Skeletal muscle tissue (tissue), 4 donors: ENCODE measurements around the gene ZNHIT3. TPM values are rescaled to one million over a fixed set of nuclear protein-coding genes. Genes with fewer than 3 reads are reported as not detected.

Source experiments
- H3K27ac ChIP-seq: one replicate; pipeline ENCODE4 v1.7.0; 2013; ENCODE audit warnings: mild to moderate bottlenecking, low read depth, low read length, inconsistent platforms
- H3K27me3 ChIP-seq, 3 donors: one replicate each; pipeline ENCODE4 v1.7.0; 2013; ENCODE audit warnings: low read length in 3 of 3; ENCODE audit not compliant: control insufficient read depth in 3 of 3, insufficient read depth in 3 of 3
- H3K36me3 ChIP-seq, 3 donors: one replicate each; pipeline ENCODE4 v1.7.0; 2013; ENCODE audit warnings: low read length in 3 of 3; ENCODE audit not compliant: control insufficient read depth in 3 of 3, insufficient read depth in 3 of 3
- H3K4me1 ChIP-seq, 3 donors: one replicate each; pipeline ENCODE4 v1.7.0; 2013; ENCODE audit warnings: low read length in 3 of 3, mild to moderate bottlenecking in 3 of 3; ENCODE audit not compliant: control insufficient read depth in 3 of 3, insufficient read depth in 3 of 3
- H3K4me3 ChIP-seq, 3 donors: one replicate each; pipeline ENCODE4 v1.7.0; 2013; ENCODE audit warnings: low read length in 3 of 3
- H3K9ac ChIP-seq, 3 donors: one replicate each; pipeline ENCODE4 v1.7.0; 2013; ENCODE audit warnings: low read length in 3 of 3, mild to moderate bottlenecking in 3 of 3, moderate library complexity in 2 of 3, low read depth in 1 of 3
- H3K9me3 ChIP-seq, 3 donors: one replicate each; pipeline ENCODE4 v1.7.0; 2013; ENCODE audit warnings: low read length in 3 of 3; ENCODE audit not compliant: control insufficient read depth in 3 of 3
- total RNA-seq: library from RNA; depleted of rRNA; stranded (reverse); fragments of >200 nt; gene quantifications from one replicate; pipeline ENCODE4 v1.2.3, GENCODE V29; 2014
- donor health status: Osteomylitis.

Gene ZNHIT3
- total RNA-seq, 1 donor from 2014 or later: 37.1 TPM

DNA sequence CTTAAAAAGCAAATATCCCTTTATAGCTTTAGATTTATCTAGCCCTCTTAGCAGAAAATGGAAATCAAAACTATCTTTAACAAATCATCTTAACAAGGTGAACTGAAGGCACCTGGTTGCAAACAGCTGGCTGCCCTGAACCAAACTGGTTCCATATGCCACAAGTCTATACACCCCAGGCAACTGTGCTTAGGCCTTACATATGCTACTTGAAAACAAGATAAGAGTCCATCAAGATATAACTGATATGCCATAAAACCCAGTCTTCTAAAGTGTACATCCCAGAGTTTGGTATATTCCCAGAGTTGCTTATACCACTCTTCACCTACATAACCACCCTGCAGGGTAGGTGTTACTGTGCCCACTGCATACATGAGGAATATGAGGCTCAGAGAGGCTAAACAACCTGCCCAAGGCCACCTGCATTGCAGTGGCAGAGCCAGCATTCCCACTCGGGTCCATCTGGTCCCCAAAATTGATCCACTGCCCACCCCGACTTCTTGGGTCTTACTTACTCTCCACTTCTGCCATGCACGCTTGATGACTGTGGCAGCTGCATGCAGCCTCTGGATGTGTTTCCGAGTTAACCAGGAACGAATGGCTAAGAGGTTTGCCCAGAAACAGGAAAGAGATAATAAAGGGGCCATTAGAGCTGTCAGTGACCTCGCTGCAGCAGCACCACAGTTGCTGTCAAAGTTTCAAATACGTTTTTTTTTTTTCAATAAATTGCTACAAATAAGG lies 12.2 kb downstream of the ZNHIT3 start:
- no peaks in the 10 kb centered on the region for H3K27me3 ChIP-seq
- H3K4me1 ChIP-seq: no peaks in the 10 kb centered on the region
- H3K9me3 ChIP-seq: no peaks in the 10 kb centered on the region
- H3K4me3 ChIP-seq: no peak overlapping the region
- no peak overlapping the region for H3K27ac ChIP-seq
- no peak overlapping the region for H3K9ac ChIP-seq
- H3K36me3 ChIP-seq: peaks cover 67 to 75% (median 68%) of the 10 kb centered on the region in 3 donors

DNA sequence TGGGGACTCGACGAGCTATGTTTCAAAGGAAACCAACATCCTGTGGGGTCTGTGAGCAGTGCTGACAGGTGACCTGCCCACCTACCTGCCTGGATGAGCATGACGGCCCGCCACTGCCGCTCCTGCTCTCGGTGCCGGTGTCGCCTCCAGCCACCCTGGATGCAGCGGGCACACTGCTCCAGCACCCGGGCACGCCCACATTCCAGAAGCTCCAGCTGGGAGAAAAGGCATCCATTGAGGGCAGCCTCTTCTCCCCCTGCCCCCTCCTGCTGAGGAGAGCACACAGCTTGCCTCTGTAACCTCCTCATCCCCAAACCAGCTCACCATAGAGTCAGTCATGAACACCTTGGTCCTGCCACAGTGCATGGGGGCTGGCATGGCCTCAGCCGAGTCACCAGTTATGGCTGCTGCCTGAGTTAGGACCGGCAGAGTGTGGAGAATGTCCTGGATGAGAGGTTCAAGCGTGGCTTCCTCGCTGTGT lies 14.3 kb downstream of the ZNHIT3 start:
- no peak overlapping the region for H3K27ac ChIP-seq
- no peaks in the 10 kb centered on the region for H3K4me1 ChIP-seq
- no peak overlapping the region for H3K4me3 ChIP-seq
- H3K9me3 ChIP-seq: no peaks in the 10 kb centered on the region
- H3K27me3 ChIP-seq: no peaks in the 10 kb centered on the region
- H3K9ac ChIP-seq: no peak overlapping the region
- peaks cover 65 to 71% (median 67%) of the 10 kb centered on the region in 3 donors for H3K36me3 ChIP-seq

DNA sequence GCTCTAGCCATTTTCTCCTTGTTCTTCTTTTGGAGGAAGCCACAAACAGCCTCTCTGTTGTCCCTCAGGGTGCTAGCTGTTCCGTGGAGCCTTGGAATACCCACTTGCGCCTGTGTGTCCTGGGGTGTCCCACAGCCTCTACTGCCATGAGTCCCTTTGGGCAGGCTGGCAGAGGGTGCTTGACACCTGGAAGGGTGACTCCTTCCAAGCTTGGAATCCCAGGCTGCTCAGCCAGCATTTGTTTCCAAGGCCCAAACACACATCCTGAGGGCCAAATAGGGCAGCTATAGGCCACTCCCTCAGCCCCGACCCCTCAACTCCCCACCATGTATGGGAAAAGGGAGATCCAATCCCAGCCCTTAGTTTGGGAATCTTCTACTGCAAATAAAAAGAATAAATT lies 14.9 kb downstream of the ZNHIT3 start:
- H3K27ac ChIP-seq: no peak overlapping the region
- no peaks in the 10 kb centered on the region for H3K27me3 ChIP-seq
- H3K36me3 ChIP-seq: peaks cover 62 to 71% (median 66%) of the 10 kb centered on the region in 3 donors
- H3K4me3 ChIP-seq: no peak overlapping the region
- no peaks in the 10 kb centered on the region for H3K4me1 ChIP-seq
- no peak overlapping the region for H3K9ac ChIP-seq
- no peaks in the 10 kb centered on the region for H3K9me3 ChIP-seq

DNA sequence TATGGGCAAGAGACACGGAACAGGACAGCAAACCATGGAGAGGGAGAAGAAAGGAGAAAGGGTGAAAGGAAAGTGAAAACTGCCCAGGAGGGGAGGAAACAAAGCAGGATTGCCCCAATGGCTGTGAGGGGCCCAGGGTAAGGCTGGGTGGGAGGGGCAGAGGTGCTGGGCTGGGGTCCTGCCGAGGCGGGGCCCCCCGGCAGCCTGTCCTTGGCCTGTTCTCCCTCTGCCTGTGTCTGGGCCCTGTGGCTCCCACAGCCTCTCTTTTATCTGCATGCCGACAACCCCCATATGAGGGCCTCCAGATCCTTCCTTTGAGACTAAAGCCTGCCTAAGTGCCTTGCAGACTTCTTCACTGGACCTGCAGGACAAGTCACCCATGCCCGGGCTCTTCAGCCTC lies 15.5 kb downstream of the ZNHIT3 start:
- no peak overlapping the region for H3K27ac ChIP-seq
- H3K27me3 ChIP-seq: no peaks in the 10 kb centered on the region

DNA sequence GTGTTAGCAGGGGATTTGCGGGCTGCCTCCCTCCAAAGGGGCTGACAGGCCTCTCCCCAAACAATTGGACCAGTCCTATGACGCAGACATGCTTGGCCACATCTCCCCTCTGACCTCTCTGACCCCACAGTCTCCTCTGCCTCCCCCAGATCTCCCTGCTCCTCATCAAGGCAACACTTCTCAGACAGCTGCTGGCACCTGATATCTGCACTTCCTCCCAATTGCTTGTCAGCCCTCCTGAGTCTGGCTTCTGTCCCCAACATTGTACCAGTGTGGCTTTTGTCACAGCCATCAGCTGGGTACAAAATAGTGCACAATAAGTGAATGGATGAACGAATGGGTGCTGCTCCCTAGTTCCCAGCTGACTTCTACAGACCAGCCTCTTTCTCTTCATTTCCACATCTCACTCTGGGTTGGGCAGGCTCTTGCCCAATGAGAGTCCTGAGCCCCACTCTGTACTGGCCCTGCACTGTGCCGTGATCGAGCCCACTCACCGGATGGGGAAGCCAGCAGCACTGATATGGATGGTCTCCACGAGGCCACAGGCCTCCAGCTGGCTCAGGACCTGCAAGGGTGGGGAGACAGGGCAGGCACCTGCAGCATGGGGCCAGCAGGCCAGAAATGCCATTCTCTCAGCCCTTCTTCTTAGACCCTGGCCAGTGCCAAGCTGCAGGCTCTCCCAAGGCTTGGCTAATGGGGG lies 17.1 kb downstream of the ZNHIT3 start:
- Histone ChIP-seq H3K4me1 (no peaks in the 10 kb centered on the region), H3K9me3 (no peaks in the 10 kb centered on the region), H3K4me3 (no peak overlapping the region), H3K36me3 (peaks cover 63 to 71% (median 68%) of the 10 kb centered on the region in 3 donors), H3K9ac (no peak overlapping the region), H3K27ac (no peak overlapping the region), H3K27me3 (no peaks in the 10 kb centered on the region)

More for the DNA sequence above, 15.5 kb downstream of the ZNHIT3 start:
- no peaks in the 10 kb centered on the region for H3K9me3 ChIP-seq
- H3K4me1 ChIP-seq: no peaks in the 10 kb centered on the region
- H3K9ac ChIP-seq: no peak overlapping the region
- peaks cover 62 to 69% (median 66%) of the 10 kb centered on the region in 3 donors for H3K36me3 ChIP-seq
- no peak overlapping the region for H3K4me3 ChIP-seq

DNA sequence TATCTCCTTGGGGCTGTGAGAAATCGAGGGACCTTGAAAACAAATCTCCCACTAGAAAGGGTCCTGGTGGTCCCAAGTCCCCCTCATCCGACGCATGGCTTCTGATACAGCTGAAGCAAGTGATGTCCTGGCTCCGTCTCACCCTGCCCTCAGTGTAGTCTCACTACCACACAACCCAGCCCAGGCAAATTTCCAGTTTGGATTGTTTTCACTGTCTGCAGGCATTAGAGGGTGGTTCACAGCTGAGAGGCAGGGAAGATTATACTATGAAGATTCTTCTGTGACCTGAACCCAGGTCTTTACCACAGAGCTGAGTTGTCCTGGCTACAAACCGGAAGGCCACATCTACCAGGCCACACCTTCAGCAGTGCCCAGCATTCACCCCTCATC lies 17.7 kb downstream of the ZNHIT3 start:
- Histone ChIP-seq H3K4me1 (no peaks in the 10 kb centered on the region), H3K9me3 (no peaks in the 10 kb centered on the region), H3K36me3 (peaks cover 65 to 67% (median 66%) of the 10 kb centered on the region in 3 donors), H3K27me3 (no peaks in the 10 kb centered on the region), H3K27ac (no peak overlapping the region), H3K4me3 (no peak overlapping the region), H3K9ac (no peak overlapping the region)

DNA sequence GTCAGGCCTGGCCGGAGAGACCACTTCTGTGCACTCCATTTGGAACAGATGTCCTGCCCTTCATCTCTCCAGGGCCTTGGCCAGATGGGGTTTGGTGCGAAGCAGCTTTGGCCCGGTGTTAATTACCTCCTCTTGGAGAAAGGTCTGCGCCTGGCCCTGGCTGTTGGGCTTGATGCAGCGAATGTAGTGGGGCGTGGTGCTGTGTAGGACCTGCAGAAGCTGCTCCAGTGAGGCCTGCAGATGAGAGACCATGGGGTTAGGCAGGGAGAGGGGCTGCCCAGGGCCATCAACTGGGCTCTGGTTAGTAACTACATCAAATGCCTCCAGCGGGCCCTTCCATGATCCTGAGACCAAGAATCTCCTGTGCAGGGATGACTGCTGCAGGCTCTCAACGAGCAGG lies 18.7 kb downstream of the ZNHIT3 start:
- H3K27ac ChIP-seq: no peak overlapping the region
- H3K36me3 ChIP-seq: peaks cover 66 to 74% (median 69%) of the 10 kb centered on the region in 3 donors

DNA sequence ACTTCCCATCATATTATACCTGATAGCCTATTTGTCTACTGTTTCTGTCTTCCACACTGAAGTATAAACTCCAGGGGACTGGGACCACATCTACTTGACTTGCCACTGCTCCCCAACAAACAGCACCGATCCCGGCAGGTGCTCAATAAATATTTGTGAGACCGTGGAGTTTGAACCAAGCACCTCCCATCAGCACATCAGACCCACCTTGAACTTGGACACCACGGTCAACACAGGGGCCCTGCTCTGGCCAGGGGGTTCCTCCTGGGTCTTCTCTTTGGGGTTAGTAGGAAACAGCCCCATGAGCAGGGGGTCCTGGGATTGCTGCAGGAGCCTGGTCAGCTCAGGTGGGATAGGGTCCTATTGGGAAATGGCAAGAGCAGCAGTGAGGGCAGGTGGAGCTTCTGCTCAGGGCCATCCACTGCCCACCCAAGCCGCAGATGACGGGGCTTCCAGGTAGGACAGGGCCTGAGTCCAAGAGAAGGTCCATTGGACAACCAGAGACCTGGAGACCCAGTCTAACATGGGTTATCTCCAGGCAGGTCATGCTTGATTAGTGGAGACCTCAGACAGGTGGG lies 19.9 kb downstream of the ZNHIT3 start:
- H3K9me3 ChIP-seq: no peaks in the 10 kb centered on the region
- H3K4me3 ChIP-seq: no peak overlapping the region
- H3K4me1 ChIP-seq: no peaks in the 10 kb centered on the region
- H3K36me3 ChIP-seq: peaks cover 67 to 72% (median 68%) of the 10 kb centered on the region in 3 donors
- H3K27me3 ChIP-seq: no peaks in the 10 kb centered on the region
- H3K27ac ChIP-seq: no peak overlapping the region
- peak overlapping the region in 1 of 3 donors; percentile 11 for H3K9ac ChIP-seq

More for the DNA sequence above, 18.7 kb downstream of the ZNHIT3 start:
- no peak overlapping the region for H3K4me3 ChIP-seq
- no peaks in the 10 kb centered on the region for H3K9me3 ChIP-seq
- H3K4me1 ChIP-seq: no peaks in the 10 kb centered on the region
- no peak overlapping the region for H3K9ac ChIP-seq
- H3K27me3 ChIP-seq: no peaks in the 10 kb centered on the region

DNA sequence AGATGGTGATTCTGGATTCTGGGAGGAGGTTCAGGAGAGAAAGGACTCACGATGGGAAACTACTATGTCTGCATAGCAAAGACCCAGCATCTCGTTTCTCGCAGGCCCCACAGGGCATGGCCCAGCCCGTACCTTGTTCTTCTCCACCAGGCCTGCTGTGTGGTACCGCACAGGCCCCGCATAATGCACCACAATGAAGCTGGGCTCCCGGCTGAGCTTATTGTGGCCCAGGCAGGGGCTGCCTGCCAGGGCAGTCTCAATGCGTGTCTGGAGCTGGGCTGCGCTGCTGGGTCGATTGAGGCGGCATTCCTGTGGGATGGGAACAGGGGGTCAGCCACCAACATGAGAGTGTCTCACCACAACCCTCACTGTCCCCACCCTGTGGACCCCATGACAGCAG lies 20.4 kb downstream of the ZNHIT3 start:
- Histone ChIP-seq H3K4me3 (no peak overlapping the region), H3K9me3 (no peaks in the 10 kb centered on the region), H3K27me3 (no peaks in the 10 kb centered on the region), H3K4me1 (no peaks in the 10 kb centered on the region), H3K36me3 (peaks cover 66 to 74% (median 70%) of the 10 kb centered on the region in 3 donors), H3K9ac (no peak overlapping the region), H3K27ac (no peak overlapping the region)

DNA sequence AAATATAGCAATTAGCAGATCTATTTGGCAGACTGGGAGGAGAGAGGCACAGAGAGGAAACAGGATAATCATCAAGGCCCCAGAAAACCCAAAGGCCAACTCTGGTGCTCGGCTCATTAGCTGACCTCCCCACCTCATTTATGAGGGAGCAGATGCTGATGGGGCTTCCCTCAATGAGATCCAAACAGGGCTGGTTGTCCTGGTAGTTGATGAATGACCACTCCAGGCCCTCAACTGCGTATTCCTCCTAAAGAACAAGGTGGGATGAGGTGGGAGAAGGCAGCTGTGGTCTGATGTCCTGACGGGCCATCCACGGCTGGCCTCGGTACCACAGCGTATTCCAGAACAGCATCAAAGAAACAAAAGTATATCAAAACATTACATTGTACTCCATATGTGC lies 20.8 kb downstream of the ZNHIT3 start:
- H3K27ac ChIP-seq: no peak overlapping the region
- H3K9me3 ChIP-seq: no peaks in the 10 kb centered on the region
- H3K4me3 ChIP-seq: no peak overlapping the region
- H3K36me3 ChIP-seq: peaks cover 66 to 74% (median 67%) of the 10 kb centered on the region in 3 donors
- H3K27me3 ChIP-seq: no peaks in the 10 kb centered on the region
- no peak overlapping the region for H3K9ac ChIP-seq
- H3K4me1 ChIP-seq: no peaks in the 10 kb centered on the region
